Activated CD4-positive, alpha-beta T cell treated with anti-CD3 and anti-CD28 coated beads for 24 hours (primary cell): ENCODE results near the gene MBNL2.

Experiments
- DNase-seq, 2 donors: peaks; one replicate each; pipeline ENCODE4 v3.0.0-alpha.2; 2020; ENCODE audit warnings: low read depth in 2 of 2

MBNL2 gene

GRCh38 chr13:97301382-97302095, 79.4 kb downstream of the MBNL2 start:
- no peak for DNase-seq

DNA sequence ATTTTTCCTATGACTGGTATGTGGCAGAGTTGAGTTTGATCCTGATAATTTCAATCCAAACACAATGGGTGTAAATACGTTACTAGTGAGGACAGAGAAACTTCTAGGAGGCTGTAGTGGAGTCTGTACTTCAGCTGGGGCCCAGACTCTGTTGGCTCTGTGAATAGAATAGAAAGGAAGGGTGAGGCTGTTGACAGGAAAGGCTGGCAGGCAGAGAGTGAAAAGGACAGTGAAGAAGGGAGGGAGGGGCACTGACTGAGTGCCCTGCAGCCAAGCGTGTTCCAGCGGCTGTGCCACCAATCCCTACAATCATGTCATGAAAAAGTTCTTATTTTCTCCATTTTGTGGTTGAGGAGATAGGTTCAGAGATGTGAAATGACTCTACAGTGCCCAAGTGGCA, 80.5 kb downstream of the MBNL2 start:
- no peak for DNase-seq

DNA sequence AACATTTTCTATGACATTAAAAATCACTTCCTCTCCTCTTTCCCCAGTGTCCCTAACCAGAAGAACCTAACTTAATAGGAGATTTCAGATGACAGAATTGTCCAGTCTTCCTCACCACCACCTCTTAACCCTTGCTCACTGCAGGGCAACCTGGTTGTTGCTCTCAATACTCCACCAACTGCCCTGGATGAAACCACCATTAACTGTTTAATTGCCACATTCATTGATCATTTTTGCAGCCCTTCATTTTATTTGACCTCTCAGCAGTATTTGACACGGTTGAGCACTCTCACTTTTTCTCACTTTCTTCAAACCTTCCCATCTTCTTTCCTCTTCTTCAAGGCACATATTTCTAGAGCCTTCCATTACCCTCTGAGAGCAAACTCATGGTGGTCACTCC, 84.0 kb downstream of the MBNL2 start:
- no peak for DNase-seq

GRCh38 chr13:97306645-97307044, 84.5 kb downstream of the MBNL2 start:
- DNase-seq: no peak

GRCh38 chr13:97307118-97307881, 85.2 kb downstream of the MBNL2 start:
- DNase-seq: no peak

DNA sequence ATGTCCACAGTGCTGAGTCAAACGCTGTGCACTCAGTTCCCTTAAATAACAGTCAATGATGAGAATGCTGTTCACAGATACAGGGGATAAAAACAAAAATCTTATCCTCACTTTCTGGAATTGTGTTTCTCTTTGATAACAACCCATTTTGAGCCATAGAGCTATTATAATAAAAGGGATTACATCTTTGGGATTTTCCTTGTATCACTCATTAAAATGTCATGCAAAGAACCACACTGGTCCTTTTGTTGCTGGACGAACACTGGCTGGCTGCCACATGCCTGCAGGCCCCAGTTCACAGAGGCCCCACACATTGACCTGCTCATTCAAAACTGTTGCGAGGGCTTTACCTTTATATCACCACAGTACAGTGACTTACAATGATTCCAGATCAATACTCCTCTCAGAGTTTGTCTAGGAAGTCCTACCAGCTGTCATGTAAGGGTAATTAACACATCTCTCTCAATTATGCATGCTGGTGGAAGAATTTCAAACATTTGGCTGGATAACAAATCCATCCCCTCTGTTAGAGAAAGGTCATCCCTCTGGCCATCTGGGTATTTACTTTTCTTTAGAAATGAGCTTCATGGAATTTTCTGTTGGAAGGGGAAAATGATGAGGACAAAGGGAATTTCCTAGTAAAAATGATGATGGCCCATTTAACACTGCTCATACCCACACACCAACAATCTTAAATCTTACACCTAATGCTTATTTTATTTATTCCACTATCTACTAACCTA, 85.9 kb downstream of the MBNL2 start:
- DNase-seq: no peak

- DNase-seq: no peak
Measured at GRCh38 chr13:97308735-97309429, 86.7 kb downstream of the MBNL2 start.

DNA sequence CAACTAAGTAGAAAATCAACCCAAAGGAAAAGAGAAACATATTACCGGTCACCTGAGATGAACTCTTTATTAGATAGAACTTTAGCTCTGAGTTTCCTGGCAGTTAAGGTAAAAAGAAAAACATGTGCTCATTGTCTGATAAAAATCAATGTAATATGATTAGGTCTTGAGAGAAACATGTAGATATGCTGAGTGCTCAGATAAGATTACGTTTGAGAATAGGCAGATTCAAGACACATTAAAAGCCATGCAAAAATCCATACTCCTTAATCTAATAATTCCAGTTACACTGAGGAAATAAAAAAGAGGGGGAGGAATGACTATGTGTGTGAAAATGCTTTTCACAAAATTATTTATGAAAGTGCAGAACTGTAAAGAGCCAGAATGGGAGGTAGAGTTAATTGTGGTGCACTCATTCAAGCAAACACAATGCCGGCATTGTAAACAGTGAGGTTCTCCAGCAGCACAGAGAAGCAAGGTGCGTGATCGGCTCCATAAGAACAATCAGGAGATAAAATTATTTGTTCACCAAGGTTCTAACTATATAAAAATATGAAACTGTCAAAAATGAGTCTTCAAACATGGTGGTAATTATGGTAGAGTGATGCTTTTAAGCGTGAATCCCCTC, 88.8 kb downstream of the MBNL2 start:
- DNase-seq: no peak

GRCh38 chr13:97311956-97312355, 89.8 kb downstream of the MBNL2 start:
- no peak for DNase-seq

- no peak for DNase-seq
Measured at GRCh38 chr13:97313551-97314260, 91.6 kb downstream of the MBNL2 start.

DNA sequence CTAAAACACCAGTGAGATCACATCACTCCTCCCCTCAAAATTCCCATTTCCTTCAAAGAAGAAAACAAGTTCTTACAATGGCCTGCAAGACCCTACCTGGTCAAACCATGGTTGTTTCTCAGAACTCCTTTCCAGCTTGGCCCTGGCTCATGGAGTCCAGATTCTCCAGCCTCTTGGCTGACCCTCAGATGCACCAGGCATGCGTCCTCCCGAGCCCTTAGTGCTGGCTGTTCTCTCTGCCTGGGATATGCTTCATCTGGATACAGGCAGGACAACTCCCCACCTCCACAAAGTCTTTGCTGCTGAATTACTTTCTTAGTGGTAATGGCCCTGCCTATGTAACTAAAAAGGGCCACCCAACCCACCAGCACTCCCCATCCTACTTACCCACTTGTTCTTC, 94.3 kb downstream of the MBNL2 start:
- DNase-seq: no peak

DNA sequence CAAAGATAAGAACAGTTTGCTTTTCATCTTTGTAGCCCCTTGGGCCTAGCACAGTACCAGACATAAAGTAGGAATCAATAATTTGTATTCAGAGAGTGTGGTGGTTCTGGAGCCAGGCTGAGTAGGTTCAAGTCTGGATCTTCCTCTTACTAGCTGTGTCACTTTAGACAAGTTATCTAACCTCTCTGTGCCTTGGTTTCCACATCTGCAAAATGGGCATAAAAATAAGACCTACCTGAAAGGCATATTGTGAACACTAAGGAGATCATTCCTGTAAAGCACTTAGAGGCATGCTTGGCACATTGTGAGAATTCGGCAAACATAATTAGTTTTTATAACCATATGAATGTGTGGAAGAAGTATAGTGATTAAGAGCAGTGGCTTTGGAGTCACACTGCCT, 95.8 kb downstream of the MBNL2 start:
- DNase-seq: no peak

GRCh38 chr13:97318532-97318931, 96.4 kb downstream of the MBNL2 start:
- no peak for DNase-seq

DNA sequence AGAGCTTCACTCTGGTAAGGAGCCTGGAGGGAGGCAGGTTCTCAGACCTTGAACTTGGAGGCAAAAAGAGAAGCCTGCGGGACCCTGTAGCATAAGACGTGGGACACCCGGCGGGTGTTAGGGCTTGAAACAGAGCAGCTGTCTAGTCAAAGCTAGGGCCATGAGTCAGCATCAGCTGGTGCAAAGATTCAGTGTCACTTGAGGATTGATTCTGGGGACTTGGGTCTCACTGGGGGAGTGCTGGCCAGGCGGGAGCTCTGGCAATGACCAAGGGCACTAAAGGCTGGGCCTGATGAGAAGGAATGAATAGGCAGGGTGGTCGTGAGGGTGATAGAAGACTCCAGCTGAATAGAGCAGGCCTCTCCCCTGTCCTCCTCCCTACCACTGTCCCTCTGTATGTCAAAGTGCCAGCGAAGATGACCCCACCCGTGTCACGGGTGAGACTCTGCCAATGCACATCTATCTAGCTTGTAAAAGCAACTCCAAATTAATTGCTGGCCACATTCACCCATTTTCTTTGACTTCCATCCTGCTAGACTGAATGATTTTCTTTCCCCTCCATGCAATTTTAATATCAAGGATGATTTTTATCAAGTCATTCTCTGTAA, 97.1 kb downstream of the MBNL2 start:
- no peak for DNase-seq

GRCh38 chr13:97321101-97321500, 99.0 kb downstream of the MBNL2 start:
- DNase-seq: no peak

GRCh38 chr13:97321616-97322321, 99.6 kb downstream of the MBNL2 start:
- no peak for DNase-seq

DNA sequence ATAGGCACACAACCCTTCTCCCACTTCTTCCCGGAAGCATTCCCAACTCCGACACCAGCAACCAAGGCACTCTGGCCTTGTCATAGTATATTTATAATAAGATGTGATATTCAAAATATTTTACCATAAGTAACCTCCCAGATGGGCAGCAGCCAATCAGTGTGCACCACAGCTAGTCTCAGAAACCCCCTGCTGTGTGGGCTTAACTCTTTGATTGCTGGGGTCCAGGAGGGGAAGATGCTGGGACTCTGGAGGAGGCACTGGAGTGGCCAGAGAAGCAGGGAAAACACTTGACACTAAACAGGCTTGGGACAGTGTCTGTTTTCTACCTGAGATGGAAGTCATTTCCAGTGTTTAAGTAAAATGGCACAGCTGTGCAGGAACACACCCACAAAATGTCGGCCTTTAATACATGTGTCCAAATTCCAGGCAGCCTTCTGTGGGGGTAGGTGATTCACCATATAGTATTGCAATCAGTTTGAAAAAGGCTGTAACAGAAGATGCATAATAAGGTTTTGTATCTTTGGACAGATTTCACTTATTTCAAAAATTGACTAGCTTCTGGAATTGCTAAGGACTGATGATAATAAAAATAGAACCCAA, 100.7 kb downstream of the MBNL2 start:
- no peak for DNase-seq

- no peak for DNase-seq
Measured at GRCh38 chr13:97324115-97324514, 102.0 kb downstream of the MBNL2 start.

DNA sequence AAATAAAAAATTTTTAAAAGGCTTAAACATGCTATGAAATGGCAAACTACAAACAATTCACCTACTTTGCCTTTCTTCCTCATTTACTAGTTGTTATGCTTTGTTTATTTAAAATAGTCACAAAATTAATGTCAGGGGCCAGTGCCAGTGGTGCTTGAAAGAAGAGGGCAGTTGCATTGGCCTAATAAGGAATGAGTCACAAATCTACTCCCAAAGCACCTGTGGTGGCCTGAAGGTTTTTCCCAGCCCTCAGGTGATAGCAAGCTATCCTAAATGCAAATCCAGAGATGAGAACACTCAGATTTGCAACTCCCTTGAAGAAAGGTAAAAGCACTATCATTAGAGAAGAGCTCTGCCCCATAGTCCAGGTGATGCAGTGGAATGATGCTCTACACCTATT, 103.6 kb downstream of the MBNL2 start:
- DNase-seq: no peak

GRCh38 chr13:97327086-97327485, 105.0 kb downstream of the MBNL2 start:
- no peak for DNase-seq
